GM18517 (cell line): ENCODE results near the gene LYZL4.

Experiments used
- ATAC-seq: cut with Tn5 transposase; IDR thresholded peaks from one replicate; pipeline ENCODE4 v1.9.1; 2021; ENCODE audit warnings: mild to moderate bottlenecking, moderate library complexity; ENCODE audit not compliant: unreplicated experiment

The LYZL4 gene

GRCh38 chr3:42428830-42429229 lies 18.4 kb upstream of the LYZL4 start:
- ATAC-seq, result no peak

- ATAC-seq, result no peak
Measured at GRCh38 chr3:42425736-42426407, 15.5 kb upstream of the LYZL4 start.

- no peak for ATAC-seq
Measured at GRCh38 chr3:42424911-42425310, 14.5 kb upstream of the LYZL4 start.

DNA sequence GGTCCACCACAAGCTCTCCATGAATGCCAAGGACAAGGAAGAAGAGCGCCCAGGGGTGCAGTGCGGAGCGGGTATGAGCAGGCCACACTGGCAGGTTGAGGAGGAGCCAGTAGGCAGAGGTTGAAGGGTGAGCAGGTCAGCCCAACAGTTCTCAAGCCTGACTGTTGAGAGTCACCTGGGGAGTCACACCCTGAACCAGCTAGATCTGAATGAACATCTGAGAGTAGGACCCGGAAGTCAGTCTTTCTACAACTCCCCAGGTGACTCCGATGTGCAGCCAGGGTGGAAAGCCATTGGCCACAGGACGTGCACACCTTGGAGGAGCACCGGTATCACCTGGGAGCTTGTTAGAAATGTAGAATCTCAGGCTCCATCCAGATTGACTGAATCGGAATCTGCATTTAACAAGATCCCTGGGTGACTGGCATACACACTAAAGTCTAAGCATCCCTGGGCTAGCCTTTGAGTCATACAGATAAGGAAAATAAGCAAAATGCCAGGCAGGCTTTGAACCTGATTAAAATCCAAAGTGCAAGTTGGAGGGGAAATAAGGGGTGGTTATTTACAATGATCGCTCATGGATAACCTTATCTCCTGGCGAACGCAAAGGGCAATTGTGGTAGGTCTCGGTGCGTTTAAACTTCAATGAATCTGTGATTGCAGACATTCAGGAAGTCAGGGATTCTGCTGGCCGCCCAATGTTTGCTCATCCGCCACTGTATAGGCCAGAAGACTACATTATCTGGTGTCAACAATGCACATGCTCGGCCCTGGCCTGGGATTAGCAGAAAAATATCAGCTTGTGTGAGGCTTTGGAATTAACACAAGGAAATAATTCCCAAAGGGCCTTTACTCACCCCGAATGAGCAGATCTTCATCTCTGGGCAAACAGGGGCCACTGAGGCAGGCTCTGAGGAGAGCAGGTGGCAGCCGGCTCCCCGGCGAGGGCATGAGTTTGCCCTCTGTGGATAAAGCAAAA lies 11.7 kb upstream of the LYZL4 start:
- ATAC-seq, result no peak

GRCh38 chr3:42419563-42419962 lies 9.2 kb upstream of the LYZL4 start:
- no peak for ATAC-seq

DNA sequence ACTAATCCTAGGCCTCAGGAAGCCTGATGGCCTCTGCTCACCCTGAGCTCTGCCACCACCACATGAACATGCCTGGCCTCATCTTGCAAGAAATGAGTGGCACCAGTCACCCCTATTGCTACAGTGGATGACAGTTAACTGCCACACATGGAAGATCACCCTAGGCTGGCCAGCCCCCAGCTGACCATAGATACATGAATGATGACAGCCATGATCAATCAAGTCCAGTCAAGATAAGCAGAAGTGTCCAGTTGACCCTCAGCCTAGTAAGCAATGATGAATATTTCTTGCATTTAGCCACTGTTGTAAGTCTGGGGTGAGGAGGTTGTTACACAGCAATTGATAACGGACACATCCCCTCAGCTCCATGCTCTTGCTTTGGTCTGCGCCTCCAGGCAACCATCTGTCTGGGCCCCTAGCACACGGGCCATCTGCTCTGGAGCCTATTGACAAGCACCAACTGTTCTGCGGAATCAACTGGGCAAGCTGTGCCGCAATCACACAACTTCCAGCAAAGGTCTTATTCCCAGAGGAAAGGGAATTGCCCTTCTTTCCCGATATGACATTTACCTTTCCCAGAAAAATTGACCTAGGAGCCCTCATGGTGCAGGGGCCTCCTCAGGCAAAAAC lies 2.2 kb upstream of the LYZL4 start:
- no peak for ATAC-seq

DNA sequence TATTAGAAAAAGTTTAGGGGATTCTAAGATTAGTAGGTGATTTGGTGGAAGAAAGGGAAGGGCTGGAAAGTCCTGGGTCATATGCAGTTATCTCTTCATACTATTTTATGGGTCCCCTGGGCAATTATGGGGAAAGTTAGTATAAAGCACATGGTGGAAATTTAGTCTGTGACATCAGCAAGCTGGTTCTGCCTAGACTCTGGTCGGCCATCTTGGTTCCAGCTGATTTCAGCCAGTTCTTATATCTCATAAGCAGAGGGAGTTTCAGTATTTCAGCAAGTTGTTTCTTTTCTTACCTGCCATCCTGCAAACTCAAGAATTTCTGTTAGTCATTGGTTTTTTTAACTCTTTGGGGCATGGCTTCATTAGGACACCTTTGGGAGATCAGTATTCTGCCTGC lies 1.0 kb upstream of the LYZL4 start:
- ATAC-seq, result no peak

DNA sequence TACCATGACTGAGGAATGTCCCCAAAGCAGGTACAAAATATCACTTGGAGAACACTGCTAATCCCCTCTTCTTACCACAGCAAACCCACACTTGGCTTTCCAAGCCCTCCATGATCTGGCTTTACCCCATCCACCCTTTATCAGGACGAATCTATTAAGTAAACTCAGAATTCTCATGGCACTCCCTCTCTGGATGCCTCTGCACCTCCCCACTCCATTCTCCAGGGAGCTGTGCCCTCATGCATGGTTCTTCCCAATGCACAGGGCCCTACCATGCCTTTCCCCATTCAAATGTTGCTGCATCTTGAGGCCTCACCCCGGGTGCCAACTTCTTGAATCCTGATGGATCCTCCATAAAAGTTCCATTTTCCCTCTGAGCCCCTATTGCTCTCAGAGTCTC lies 2.3 kb downstream of the LYZL4 start:
- ATAC-seq, result no peak

GRCh38 chr3:42406727-42407450 lies 3.5 kb downstream of the LYZL4 start:
- ATAC-seq, result no peak

DNA sequence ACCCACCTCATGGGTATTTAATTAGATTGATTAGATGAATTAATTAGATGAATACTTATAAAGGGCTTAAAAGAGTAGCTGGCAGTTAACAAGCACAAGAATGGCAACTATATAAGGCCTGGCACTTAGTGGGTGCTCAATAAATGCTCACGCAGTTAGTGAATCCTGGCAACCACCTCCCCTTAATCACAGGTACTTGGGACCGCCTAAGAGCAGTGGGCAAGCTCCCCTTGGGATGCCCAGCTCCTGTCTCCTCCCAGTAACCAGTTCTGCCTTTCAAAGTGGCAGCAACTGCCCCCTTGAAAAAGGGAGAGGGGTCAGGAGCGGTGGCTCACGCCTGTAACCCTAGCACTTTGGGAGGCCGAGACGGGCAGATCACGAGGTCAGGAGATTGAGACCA lies 4.6 kb downstream of the LYZL4 start:
- no peak for ATAC-seq

- ATAC-seq, result no peak
Measured at GRCh38 chr3:42403737-42404136, 6.7 kb downstream of the LYZL4 start.

- no peak for ATAC-seq
Measured at GRCh38 chr3:42402394-42403096, 7.9 kb downstream of the LYZL4 start.

- no peak for ATAC-seq
Measured at GRCh38 chr3:42398080-42398479, 12.3 kb downstream of the LYZL4 start.

- no peak for ATAC-seq
Measured at GRCh38 chr3:42397644-42398043, 12.8 kb downstream of the LYZL4 start.

DNA sequence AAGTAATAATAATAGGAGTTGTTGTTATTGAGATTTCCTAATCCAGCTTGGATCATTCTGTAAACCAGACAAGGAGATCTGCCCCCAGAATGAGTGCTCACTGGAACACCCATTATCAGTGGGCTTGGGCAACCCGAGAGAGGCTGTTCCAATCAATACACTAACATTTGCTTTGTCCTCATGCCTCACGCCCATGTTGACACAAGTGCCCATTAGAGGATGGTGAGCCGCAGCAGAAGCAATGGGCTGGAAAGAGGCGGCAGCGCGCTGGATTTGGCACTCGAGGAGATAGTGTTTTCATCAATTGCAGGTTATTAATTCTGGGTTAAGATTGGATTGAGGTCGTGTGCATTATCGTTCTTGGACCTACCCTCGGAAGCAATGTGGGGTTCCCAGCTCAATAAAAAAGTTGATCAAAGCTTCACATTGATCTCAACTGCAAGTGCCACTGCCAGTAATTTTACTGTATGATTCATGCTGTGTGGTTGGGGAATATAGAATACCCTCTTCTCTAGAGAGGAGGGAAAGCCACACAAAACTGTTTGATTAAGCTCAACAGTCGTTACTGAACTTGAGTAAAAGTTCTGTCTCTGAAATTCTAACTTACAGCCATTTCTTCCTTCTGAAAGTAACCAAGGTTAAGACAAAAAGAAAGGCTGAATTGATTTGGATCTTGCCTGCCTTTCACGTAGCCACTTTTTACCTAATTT lies 15.7 kb downstream of the LYZL4 start:
- ATAC-seq, result no peak

GRCh38 chr3:42387802-42388651 lies 22.4 kb downstream of the LYZL4 start:
- ATAC-seq, result no peak

GRCh38 chr3:42381551-42382082 lies 28.8 kb downstream of the LYZL4 start:
- no peak for ATAC-seq

DNA sequence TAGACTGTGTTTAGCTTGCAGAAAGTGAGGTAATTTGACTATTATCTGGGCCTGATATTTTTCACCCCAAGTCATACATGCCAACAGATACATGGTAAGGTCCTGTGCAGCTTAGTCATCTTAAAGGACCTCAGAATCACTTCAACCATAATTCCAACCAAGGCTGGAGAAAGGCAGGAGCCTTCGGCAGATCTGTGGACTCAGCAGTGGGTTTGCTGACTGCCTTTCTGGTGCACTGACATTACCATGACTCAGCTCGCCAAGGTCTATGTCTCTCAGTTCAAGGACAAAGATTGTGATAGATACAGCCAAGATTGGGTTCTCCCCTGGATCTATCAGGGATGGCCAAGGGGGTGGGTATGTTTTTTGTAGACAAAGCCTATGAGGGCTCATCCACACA lies 32.7 kb downstream of the LYZL4 start:
- no peak for ATAC-seq

DNA sequence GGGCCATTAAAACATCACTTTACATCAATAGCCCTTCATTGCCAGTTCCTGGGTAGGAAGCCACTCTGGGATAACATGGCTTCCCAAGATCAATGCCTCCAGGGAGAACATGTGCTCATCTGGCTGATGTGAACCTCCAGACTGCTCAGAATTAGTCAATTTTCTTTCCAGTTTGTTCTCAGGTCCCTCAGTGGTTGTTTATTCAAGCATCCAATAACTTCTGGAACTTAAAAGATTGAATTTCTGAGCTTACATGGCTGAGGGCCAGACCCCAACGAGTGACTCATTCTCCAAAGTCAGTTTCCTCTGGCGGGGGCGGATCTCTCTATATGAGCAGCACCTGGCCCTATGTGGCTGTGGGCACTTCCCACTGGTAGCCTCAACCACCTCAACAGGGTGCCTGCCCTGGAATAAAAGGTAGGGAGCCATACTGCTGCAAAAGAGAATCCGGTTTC lies 34.0 kb downstream of the LYZL4 start:
- no peak for ATAC-seq
